ENCODE results near the gene PFDN2.

PFDN2 gene

DNA sequence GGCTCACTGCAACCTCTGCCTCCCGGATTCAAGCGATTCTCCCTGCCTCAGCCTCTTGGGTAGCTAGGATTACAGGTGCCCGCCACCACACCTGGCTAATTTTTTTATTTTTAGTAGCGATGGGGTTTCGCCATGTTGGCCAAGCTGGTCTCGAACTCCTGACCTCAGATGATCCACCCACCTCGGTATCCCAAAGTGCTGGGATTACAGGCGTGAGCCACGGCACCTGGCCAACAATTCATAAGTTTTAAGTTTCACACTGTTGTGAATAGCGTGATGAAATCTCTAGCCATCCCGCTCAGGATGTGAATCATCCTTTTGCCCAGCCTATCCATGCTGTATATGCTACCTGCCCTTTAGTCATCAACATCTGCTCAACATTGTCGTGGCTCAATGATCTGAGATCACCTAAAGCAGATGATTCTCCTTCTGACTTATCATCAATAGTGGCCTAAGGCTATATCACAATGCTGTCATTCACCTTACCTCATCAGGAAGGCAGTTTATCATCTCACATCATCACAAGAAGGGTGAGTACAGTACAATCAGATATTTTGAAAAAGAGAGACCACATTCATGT lies 2.6 kb downstream of the PFDN2 start:
- Histone ChIP-seq H3K36me3 (replicated peaks) (peaks cover 5% of the 10 kb centered on the region), H3K4me3 (ENCODE audit: low read depth, low read length) (no peak overlapping the region), H3K27me3 (replicated peaks) (no peaks in the 10 kb centered on the region), H3K27ac (peak overlapping the region; percentile 73)
- in situ Hi-C loops (cut with HindIII; ENCODE audit: low pct_ligation_motif_present, low sequenced_read_pairs) = no loop called here
- TF ChIP-seq, protein P1, sequence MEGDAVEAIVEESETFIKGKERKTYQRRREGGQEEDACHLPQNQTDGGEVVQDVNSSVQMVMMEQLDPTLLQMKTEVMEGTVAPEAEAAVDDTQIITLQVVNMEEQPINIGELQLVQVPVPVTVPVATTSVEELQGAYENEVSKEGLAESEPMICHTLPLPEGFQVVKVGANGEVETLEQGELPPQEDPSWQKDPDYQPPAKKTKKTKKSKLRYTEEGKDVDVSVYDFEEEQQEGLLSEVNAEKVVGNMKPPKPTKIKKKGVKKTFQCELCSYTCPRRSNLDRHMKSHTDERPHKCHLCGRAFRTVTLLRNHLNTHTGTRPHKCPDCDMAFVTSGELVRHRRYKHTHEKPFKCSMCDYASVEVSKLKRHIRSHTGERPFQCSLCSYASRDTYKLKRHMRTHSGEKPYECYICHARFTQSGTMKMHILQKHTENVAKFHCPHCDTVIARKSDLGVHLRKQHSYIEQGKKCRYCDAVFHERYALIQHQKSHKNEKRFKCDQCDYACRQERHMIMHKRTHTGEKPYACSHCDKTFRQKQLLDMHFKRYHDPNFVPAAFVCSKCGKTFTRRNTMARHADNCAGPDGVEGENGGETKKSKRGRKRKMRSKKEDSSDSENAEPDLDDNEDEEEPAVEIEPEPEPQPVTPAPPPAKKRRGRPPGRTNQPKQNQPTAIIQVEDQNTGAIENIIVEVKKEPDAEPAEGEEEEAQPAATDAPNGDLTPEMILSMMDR (IDR thresholded peaks at IDR 0.05; ENCODE audit: low read depth, low read length, missing control alignments) = no peak
- DNase-seq = peak; percentile 93

DNA sequence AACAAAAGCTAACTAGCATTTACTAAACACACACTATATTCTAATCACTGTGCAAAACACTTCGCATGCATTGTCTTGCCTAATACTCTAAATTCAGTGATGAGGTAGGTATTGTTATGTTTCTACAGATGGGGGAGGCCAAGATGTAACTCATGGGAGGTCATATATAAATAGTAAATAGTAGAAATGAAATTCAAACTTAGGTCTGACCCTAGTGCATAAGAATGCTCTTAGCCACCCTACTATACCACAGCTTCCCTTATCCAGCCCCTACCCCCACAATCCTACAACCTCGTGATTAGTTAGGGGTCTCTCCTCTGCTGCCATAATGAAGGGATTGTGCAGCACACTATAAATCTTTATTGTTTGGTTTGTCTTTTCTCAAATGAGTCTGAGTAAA lies 3.3 kb downstream of the PFDN2 start:
- H3K36me3 ChIP-seq (replicated peaks) = no peaks in the 10 kb centered on the region
- no peak overlapping the region for H3K4me3 ChIP-seq (ENCODE audit: low read depth, low read length)
- peak overlapping the region; percentile 73 for H3K27ac ChIP-seq
- in situ Hi-C loops (cut with HindIII; ENCODE audit: low pct_ligation_motif_present, low sequenced_read_pairs) = no loop called here
- no peak for DNase-seq
- no peaks in the 10 kb centered on the region for H3K27me3 ChIP-seq (replicated peaks)
- TF ChIP-seq, protein P1 (IDR thresholded peaks at IDR 0.05; ENCODE audit: low read depth, low read length, missing control alignments) = no peak

DNA sequence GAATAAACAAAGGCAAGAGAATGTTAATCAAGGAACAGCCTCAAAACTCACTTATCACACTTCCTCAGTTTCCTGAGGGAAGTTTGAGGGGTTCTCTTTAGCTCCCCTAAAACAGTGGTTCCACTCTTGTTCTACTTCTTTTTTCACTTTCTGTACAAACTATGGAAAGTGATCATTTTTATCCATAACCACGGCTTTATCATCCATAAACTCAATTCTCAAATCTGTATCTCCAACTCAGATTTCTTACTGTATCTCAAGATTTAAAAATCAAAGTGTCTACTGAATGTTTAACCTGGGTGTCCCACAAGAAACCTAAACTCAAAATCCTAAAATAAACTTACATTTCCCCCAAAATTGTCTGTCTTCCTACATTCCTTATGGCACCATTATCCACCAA lies 3.9 kb downstream of the PFDN2 start:
- peak overlapping the region; percentile 73 for H3K27ac ChIP-seq
- TF ChIP-seq, protein P1 (IDR thresholded peaks at IDR 0.05; ENCODE audit: low read depth, low read length, missing control alignments) = no peak
- in situ Hi-C loops (cut with HindIII; ENCODE audit: low pct_ligation_motif_present, low sequenced_read_pairs) = no loop called here

DNA sequence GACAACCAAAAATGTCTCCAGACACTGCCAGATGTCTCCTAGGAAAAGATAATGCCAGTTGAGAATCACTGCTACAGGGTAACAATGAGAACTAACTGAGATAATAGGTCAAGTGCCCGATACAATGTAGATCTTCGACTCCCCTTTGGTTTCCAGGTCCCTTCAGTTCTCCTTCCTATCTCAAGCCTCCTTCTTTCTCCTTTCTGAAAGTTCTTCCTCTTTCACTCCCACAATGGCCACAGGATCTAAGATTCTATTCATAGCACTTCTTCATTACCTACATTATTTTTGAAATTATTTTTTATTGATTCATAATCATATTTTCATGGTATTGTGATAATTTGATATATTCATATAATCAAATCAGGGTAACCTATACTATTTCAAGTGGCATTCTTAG lies 6.3 kb downstream of the PFDN2 start:
- Histone ChIP-seq H3K36me3 (replicated peaks) (no peaks in the 10 kb centered on the region), H3K27ac (no peak overlapping the region), H3K4me3 (ENCODE audit: low read depth, low read length) (no peak overlapping the region), H3K27me3 (replicated peaks) (no peaks in the 10 kb centered on the region)
- DNase-seq = no peak
- in situ Hi-C loops (cut with HindIII; ENCODE audit: low pct_ligation_motif_present, low sequenced_read_pairs) = no loop called here
- TF ChIP-seq, protein P1 (IDR thresholded peaks at IDR 0.05; ENCODE audit: low read depth, low read length, missing control alignments) = no peak

More for the DNA sequence above, 3.9 kb downstream of the PFDN2 start:
- no peak overlapping the region for H3K4me3 ChIP-seq (ENCODE audit: low read depth, low read length)
- no peaks in the 10 kb centered on the region for H3K36me3 ChIP-seq (replicated peaks)
- no peaks in the 10 kb centered on the region for H3K27me3 ChIP-seq (replicated peaks)
- DNase-seq = no peak

DNA sequence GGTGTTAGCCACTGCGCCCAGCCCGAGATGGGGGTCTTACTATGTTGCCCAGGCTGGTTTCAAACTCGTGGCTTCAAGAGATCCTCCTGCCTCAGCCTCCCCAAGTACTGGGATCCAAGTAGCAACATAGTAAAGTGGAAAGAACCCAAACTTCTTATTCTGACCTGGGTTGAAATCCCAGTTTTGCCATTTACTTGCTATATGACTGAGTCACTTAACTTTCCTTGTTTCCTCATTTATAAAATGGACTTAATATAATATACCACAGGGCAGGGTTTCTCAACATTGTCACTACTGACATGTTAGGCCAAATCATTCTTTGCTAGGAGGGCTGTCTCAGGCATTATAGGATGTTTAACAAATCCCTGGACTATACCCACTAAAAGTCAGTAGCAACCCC lies 6.7 kb downstream of the PFDN2 start:
- in situ Hi-C loops (cut with HindIII; ENCODE audit: low pct_ligation_motif_present, low sequenced_read_pairs) = no loop called here
- H3K27ac ChIP-seq = no peak overlapping the region

More for the DNA sequence above, 6.7 kb downstream of the PFDN2 start:
- DNase-seq = no peak
- Histone ChIP-seq H3K36me3 (replicated peaks) (no peaks in the 10 kb centered on the region), H3K4me3 (ENCODE audit: low read depth, low read length) (no peak overlapping the region), H3K27me3 (replicated peaks) (no peaks in the 10 kb centered on the region)
- TF ChIP-seq, protein P1 (IDR thresholded peaks at IDR 0.05; ENCODE audit: low read depth, low read length, missing control alignments) = no peak
